HAP-1 (cell line): ENCODE results near the gene CYP2U1.

ENCODE experiments used
- DNase-seq, 2 experiments: peaks; one replicate each; pipeline ENCODE4 v3.0.0-alpha.2; 2016 to 2020; ENCODE audit warnings: low spot score in 2 of 2
- H3K27me3 ChIP-seq: fragments of 250-450 bp; sonication (Bioruptor Pico); 2 replicates; pipeline ENCODE4 v1.5.1; 2020; ENCODE audit warnings: low read depth, mild to moderate bottlenecking, moderate library complexity
- H3K36me3 ChIP-seq: fragments of 250-450 bp; sonication (Bioruptor Pico); replicated peaks from 2 replicates; pipeline ENCODE4 v1.5.1; 2020; ENCODE audit warnings: mild to moderate bottlenecking
- H3K4me1 ChIP-seq: fragments of 250-450 bp; sonication (Bioruptor Pico); 2 replicates; pipeline ENCODE4 v1.5.1; 2020; ENCODE audit warnings: mild to moderate bottlenecking
- H3K4me3 ChIP-seq: fragments of 250-450 bp; sonication (Bioruptor Pico); 2 replicates; pipeline ENCODE4 v1.5.1; 2020; ENCODE audit warnings: mild to moderate bottlenecking, moderate library complexity
- H3K9me3 ChIP-seq: fragments of 250-450 bp; sonication (Bioruptor Pico); 2 replicates; pipeline ENCODE4 v1.5.1; 2020; ENCODE audit warnings: mild to moderate bottlenecking, moderate library complexity
- in situ Hi-C: fragments of 300-500 bp; cut with MboI; formaldehyde crosslinking; loops from 3 replicates; pipeline ENCODE4 v1.14.3; 2020; ENCODE audit warnings: low sequenced_read_pairs, inconsistent platforms, mixed read lengths

CYP2U1 gene

DNA sequence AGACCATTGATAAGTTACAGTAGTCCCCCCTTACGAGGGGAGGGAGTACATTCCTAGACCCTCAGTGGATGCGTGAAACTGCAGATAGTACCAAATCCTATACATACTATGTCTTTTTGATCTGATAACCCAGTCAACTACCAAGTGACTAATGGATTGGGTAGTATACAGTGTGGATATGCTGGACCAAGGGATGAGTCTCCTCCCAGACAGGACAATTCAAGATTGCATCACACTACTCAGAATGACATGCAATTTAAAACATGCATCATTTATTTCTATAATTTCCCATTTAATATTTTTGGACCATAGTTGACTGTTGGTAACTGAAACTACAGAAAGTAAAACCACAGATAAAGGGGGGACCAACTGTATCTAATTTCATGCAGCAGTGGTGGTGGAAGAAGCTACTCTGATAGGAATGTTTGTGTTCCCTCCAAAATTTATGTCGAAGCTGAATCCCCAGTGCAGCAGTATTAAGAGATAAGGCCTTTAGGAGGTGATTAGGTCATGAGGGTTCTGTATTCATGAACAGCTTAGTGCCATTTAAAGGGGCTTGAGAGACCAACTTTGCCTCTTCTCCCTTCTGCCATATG lies 70.3 kb downstream of the CYP2U1 start:
- DNase-seq: no peak
- peaks cover 4% of the 10 kb centered on the region for H3K36me3 ChIP-seq
- in situ Hi-C loops: no loop called here

More for the DNA sequence above, 70.3 kb downstream of the CYP2U1 start:
- Histone ChIP-seq H3K27me3 (no peaks in the 10 kb centered on the region), H3K9me3 (peaks cover 3% of the 10 kb centered on the region; the same call in 1 of the 2 replicates), H3K4me1 (peaks cover 5% of the 10 kb centered on the region; the same call in 1 of the 2 replicates), H3K4me3 (no peak overlapping the region)
